Stimulated activated CD8-positive, alpha-beta memory T cell treated with anti-CD3 and anti-CD28 coated beads, Interleukin-15, amount 100 ng/mL, for 1 hour (primary cell): ENCODE data around the gene DCBLD1.
"Not testable (repeated sequence)": the region's sequence is repeated elsewhere in the genome, so short reads cannot be mapped to it uniquely, and the experiment has no call there.

Source experiments
- DNase-seq: peaks from one replicate; pipeline ENCODE4 v3.0.0-alpha.2; 2020; ENCODE audit warnings: low read depth

Gene DCBLD1

DNA sequence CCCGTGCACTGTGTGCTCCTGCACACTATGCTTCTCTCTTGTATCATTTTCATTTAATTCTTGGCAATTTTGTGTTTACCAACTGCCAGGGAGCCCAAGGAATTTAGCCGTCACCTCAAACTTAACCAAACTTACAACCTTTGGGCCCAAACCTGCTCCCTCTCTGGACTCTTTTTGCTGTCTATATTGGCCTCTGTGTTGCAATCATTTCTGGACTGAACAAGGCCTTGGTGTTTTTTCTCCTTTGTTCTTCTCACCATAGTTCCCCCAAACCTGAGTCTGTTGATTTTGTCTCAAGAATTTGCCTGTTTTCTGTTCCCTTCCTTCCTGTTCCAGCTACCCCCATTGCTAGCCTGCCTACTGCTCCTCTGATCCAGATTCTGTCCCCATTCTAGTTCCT, 19.2 kb downstream of the DCBLD1 start:
- DNase-seq, result no peak

GRCh38 chr6:117502580-117502979, 20.1 kb downstream of the DCBLD1 start:
- no peak for DNase-seq

DNA sequence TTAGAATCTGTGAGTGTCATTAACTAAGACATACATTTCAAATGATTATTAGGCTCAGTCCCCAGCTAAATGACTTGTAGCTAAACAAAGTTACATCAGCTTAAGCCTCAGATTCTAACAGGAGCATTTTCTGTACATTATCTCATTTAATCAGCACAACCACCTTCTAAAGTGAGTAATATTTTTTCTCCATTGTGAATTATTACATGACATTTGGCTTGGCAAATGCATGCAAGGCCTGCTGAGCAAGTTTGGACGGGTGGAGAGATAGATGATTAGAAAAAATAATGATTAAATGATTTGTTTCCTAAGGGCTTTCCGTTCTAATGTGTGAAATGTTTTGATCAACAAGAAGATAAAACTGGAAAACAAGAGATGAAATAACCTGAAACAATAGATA, 20.7 kb downstream of the DCBLD1 start:
- DNase-seq, result no peak

DNA sequence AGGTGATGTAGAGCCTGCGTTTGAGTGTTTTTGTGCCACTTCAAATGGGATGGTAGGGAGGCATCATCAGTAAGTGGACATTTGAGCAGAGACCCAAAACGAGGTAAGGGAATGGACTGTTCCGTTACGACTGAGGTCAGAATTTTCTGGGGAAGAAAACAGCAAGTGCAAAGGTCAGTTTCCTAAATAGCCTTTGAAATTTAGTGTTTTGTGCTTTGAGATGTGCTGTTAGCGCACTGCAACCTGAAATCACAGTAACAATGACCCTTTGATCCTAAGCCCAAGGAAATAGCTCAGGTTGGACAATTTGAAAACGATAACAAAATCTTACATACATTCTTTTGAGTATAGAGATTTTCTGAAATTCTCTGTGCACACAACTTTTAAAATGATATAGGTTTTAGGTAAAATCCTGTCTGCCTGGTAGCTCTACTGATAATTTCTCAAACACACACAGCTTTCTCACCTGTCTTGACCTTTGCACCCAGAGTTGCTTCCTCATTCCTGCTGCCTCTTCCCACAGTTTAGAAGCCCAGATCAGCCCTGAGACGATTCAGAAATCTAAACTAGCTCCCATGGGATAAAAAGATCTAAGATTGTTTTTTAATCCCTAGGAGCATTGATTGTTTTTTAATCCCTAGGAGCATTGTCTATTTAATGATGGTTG, 22.1 kb downstream of the DCBLD1 start:
- DNase-seq, result no peak

DNA sequence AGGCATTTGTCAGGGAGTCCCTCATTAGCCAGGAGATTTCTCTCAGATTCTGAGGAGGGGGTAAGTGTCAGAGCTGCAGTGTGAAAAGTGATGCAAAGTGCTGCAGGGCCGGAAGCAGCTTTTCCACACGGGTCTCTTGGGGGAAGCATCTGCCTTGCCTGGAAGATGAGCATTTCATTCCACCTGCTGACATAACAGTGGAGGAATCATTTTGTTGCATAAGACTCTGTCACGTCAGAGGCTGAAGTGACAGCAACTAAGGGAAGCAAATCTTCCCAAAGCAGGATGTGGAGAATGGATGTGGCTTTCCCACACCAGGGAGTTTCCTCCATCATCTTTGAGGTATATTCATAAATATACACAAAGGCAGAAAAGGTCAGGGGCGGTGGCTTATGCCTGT, 22.8 kb downstream of the DCBLD1 start:
- DNase-seq, result no peak

DNA sequence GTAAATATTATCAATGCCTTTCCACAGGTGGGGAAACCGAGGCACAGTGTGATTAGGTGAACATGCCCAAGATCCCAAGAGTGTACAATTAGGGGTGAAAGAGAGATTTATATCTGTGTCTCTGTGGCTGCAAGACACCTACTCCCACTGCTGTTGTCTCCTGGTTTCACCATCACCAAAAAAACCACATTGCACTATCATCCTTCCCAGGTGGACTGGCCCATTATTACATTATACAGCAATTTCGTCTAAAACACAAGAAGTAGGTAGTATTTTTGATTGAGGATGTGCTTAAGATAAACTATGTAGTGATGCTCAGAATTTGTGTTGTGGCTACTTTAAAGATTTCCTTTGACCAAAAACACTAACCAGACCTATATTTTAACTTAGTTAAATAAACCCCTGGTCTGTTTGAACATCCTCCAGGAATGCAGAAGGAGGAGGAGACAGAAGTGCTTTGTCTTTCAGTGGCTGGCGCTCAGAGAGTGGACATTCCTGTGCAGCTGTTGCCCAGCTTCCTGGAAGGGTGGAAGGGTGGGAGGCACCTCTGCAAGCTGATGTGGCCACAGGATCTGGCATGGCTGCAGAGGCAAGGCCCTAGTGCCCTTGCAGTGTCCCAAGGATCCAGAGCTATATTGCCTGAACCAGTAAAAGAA, 23.8 kb downstream of the DCBLD1 start:
- DNase-seq, result no peak

DNA sequence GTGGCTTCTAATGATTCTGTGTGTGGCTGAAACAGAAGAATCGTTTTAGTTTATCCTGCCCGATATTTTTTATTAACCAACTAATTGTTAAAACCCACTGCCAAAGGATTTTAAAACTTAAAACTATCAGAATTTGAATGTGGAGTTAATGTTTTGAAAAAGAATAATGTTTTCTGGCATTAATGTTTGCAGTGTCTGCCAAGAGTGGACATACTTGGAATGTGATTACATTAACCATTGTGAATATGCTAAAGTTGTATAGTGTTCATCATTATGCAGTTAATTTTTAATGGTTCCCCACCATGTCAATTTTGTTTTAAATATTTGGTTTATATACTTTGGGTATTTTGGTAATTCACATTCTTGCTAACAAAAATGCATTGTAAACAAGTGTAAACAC, 24.4 kb downstream of the DCBLD1 start:
- DNase-seq, result no peak

- no peak for DNase-seq
Measured at GRCh38 chr6:117508450-117508971, 26.0 kb downstream of the DCBLD1 start.

DNA sequence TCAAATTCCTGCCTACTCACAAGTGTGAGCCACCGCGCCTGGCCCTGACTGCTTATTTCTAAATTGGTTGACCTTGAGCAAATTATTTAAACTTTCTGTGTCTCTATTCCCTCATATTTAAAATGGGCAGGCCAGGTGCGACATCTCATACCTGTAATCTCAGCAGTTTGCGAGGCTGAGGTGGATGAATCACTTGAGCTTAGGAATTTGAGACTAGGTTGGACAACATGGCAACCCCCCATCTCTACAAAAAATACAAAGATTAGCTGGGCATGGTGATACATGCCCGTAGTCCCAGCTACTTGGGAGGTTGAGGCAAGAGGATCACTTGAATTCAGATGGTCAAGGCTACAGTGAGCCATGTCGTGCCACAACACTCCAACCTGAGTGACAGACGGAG, 26.5 kb downstream of the DCBLD1 start:
- DNase-seq, result no peak

DNA sequence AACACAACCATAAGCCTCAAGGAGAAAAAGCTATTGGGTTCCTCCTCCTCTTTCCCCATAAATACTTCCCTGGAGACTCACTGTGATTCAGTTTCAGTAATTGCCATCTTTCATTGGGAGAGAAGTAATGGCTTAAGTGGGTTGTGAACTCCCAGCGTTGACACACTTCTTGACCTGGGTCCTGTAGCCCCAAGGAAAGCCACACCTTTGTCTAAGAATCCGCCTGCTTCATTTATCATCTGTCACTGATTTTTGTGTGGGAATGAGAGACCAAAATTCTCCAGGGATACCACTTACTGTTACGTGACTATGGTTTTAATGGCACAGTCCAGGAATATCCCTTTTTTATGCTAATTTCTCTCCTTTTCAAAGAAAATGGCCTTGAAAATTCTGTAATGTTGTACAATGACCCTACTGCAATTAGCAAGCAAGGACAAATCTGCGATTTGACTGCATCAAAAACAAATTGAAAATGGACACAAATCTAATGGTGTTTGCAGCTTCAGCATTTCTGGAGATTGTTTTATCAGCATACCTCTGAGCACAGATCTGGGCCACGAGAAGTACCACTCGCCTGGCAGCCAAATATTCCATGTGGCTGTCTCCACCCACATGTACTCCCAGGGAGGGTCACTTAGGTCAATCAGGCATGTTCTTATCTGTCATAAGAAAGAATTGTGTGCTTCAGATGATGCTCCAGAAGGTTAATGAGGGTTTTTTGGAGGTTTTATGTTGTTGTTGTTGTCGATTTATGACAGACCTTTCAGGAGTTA, 29.8 kb downstream of the DCBLD1 start:
- DNase-seq, result no peak

- DNase-seq, result no peak
Measured at GRCh38 chr6:117512987-117513573, 30.6 kb downstream of the DCBLD1 start.

- DNase-seq, result no peak
Measured at GRCh38 chr6:117513778-117514365, 31.4 kb downstream of the DCBLD1 start.

DNA sequence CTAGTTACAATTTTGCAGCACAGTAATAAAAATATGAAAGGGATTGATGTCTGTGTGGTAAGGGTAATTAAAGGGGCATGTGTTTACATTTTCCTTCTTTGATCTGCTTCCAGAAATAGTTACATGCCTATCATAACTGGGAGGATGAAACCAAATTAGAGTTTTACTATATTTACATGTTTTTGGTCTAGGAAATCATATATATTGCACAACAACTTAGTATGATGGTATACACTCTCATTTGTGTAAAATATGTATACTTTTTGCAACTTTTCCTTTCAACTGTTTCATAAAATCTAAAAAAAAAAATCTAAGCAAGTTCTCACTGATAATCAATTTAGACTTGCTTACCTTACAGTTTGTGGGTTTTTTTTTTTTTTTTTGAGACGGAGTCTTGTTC, 32.2 kb downstream of the DCBLD1 start:
- DNase-seq, result no peak

DNA sequence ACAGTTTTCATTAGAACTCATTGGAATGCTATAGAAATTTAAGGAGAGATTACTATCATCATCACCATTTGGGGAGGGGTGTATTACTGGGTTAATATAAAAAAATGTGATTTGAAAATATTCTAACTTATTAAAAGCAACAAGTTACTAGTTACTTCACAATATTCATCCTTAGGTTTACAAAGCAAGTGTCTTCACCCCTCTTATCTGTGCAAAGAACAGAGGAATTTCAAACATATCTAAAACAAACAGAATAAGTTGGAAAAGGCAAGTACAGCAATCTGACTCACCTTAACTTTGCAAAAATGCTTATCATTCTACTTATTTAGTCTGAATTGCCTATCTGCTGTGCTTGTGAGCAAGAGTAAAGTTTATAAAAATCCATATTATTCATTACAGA, 32.9 kb downstream of the DCBLD1 start:
- no peak for DNase-seq

DNA sequence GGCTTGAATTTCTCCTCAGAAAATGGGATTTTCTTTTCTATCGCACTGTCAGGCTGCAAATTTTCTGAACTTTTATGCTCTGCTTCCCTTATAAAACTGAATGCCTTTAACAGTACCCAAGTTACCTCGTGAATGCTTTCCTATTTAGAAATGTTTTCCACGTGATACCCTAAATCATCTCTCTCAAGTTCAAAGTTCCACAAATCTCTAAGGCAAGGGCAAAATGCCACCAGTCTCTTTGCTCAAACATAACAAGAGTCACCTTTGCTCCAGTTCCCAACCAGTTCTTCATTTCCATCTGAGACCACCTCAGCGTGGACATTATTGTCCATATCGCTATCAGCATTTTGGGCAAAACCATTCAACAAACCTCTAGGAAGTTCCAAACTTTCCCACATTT, 35.5 kb downstream of the DCBLD1 start:
- DNase-seq, result not testable (repeated sequence)

- DNase-seq, result no peak
Measured at GRCh38 chr6:117518870-117519269, 36.4 kb downstream of the DCBLD1 start.

GRCh38 chr6:117520603-117521395, 38.3 kb downstream of the DCBLD1 start:
- DNase-seq, result no peak

- no peak for DNase-seq
Measured at GRCh38 chr6:117521791-117522502, 39.5 kb downstream of the DCBLD1 start.

DNA sequence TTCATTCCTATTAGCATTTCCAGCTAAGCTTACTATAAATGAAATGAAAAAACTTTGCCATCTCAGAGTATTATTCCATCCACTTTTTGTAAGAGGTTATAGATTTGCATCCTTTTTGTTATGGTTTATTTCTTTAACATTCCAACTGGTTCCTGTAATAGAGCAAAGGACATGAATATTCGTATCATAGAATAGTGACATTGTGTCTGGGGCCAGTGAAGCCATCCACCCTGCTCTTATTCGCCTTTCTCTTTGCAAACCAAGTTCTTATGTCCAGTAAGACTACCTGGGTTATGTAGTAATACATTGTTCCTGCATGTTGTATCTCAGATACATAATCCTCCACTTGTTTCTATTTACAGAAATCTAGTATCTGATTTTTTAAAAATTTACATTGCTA, 43.1 kb downstream of the DCBLD1 start:
- no peak for DNase-seq

GRCh38 chr6:117530467-117531242, 48.2 kb downstream of the DCBLD1 start:
- no peak for DNase-seq
